A673 (cell line): Measurements from ENCODE around the gene CCDC82. TPM values are rescaled to one million over a fixed set of nuclear protein-coding genes. Genes with fewer than 3 reads are reported as not detected.

Source experiments
- BruUV-seq: library from RNA; stranded (reverse); fragments of 400-500 nt; replicated peaks from 2 replicates; lab custom pipeline; 2021; lab: Mats Ljungman, UMichigan
- CTCF ChIA-PET: fragments of 300-600 bp; sonication (Branson Sonifier 250); formaldehyde crosslinking; loops from one replicate; lab custom pipeline; 2022; ENCODE audit warnings: antibody characterized with exemption; lab: Charles Lee
- POLR2A ChIA-PET: fragments of 300-600 bp; sonication (Branson Sonifier 250); formaldehyde crosslinking; loops from one replicate; lab custom pipeline; 2022; ENCODE audit warnings: antibody characterized with exemption; ENCODE audit not compliant: low non-redundant PET; lab: Charles Lee
- DNase-seq: peaks from one replicate; pipeline ENCODE4 v3.0.0-alpha.2; 2015; ENCODE audit warnings: low spot score
- H3K27ac ChIP-seq: fragments of 200-600 bp; sonication (generic); 2 replicates; pipeline ENCODE4 v1.5.1; 2016; ENCODE audit warnings: mixed run types, low read depth, mild to moderate bottlenecking, mixed read lengths, antibody characterized with exemption, low read length; ENCODE audit not compliant: poor library complexity, severe bottlenecking
- H3K27me3 ChIP-seq: fragments of 200-600 bp; sonication (generic); replicated peaks from 2 replicates; pipeline ENCODE4 v1.6.1; 2017; ENCODE audit warnings: mixed run types, low read depth, mild to moderate bottlenecking, mixed read lengths, antibody characterized with exemption, low read length; ENCODE audit not compliant: insufficient read depth, poor library complexity
- H3K36me3 ChIP-seq: fragments of 200-600 bp; sonication (generic); 2 replicates; pipeline ENCODE4 v1.6.1; 2016; ENCODE audit warnings: mixed run types, mild to moderate bottlenecking, mixed read lengths, antibody characterized with exemption, low read length; ENCODE audit not compliant: insufficient read depth, poor library complexity, severe bottlenecking
- H3K4me1 ChIP-seq: fragments of 200-600 bp; sonication (generic); 2 replicates; pipeline ENCODE4 v1.6.1; 2017; ENCODE audit warnings: mixed run types, mild to moderate bottlenecking, mixed read lengths, antibody characterized with exemption, low read length; ENCODE audit not compliant: insufficient read depth, poor library complexity, severe bottlenecking
- H3K4me3 ChIP-seq: fragments of 200-600 bp; sonication (generic); 2 replicates; pipeline ENCODE4 v1.5.1; 2016; ENCODE audit warnings: low read depth, mixed run types, mild to moderate bottlenecking, mixed read lengths, low read length; ENCODE audit not compliant: poor library complexity, severe bottlenecking
- H3K9me3 ChIP-seq: fragments of 200-600 bp; sonication (generic); 2 replicates; pipeline ENCODE4 v1.6.1; 2016; ENCODE audit warnings: mixed run types, low read depth, mild to moderate bottlenecking, mixed read lengths, antibody characterized with exemption, low read length; ENCODE audit not compliant: poor library complexity, severe bottlenecking
- EZH2 ChIP-seq: fragments of 200-600 bp; sonication (generic); IDR thresholded peaks from 2 replicates; pipeline ENCODE4 v1.6.1; 2017; ENCODE audit warnings: borderline replicate concordance, low read depth, mild to moderate bottlenecking, mixed read lengths, antibody characterized with exemption, low read length; ENCODE audit not compliant: poor library complexity, severe bottlenecking
- intact Hi-C: fragments of 100-400 bp; cut with micrococcal nuclease; formaldehyde crosslinking; loops from one replicate; pipeline ENCODE4 v1.10.0; 2022; ENCODE audit not compliant: unreplicated experiment
- total RNA-seq: library from RNA; stranded (reverse); gene quantifications from 2 replicates; pipeline ENCODE4 v1.2.3, GENCODE V29; 2021
- TF ChIP-seq, protein P1 (sequence below): fragments of 300-800, 200-600 bp; sonication (generic); conservative IDR thresholded peaks from 2 replicates; pipeline ENCODE4 v1.5.1; 2017; ENCODE audit warnings: low read depth, mild to moderate bottlenecking, antibody characterized with exemption, low read length, moderate library complexity, mixed read lengths

Gene CCDC82
- total RNA-seq, 1 experiment from 2014 or later, result 33.1 TPM

DNA sequence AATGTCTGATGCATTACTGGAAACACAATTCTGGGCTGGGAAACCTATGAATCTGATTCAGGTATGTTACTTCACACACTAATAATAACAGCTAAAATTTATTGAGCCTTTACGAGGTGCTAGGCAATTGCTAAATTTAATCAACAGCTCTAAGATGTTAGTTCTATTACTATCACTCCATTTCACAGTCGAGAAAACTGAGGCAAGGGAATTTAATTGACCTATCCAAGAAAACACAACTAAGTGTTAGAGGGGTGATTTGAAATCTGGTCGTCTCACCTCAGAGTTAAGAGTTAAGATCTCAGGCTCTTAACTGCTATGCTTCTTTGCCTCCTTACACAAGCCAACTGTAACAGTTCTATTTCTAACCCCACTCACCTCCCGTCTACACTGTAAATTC lies 55.5 kb downstream of the CCDC82 start:
- Histone ChIP-seq H3K27me3 (no peaks in the 10 kb centered on the region), H3K36me3 (no peaks in the 10 kb centered on the region), H3K9me3 (no peaks in the 10 kb centered on the region), H3K4me3 (no peak overlapping the region), H3K4me1 (peaks cover 78% of the 10 kb centered on the region), H3K27ac (no peak overlapping the region)
- ChIA-PET POLR2A (no interaction called here), CTCF (no interaction called here)
- no peak for TF ChIP-seq EZH2
- TF ChIP-seq, protein P1, sequence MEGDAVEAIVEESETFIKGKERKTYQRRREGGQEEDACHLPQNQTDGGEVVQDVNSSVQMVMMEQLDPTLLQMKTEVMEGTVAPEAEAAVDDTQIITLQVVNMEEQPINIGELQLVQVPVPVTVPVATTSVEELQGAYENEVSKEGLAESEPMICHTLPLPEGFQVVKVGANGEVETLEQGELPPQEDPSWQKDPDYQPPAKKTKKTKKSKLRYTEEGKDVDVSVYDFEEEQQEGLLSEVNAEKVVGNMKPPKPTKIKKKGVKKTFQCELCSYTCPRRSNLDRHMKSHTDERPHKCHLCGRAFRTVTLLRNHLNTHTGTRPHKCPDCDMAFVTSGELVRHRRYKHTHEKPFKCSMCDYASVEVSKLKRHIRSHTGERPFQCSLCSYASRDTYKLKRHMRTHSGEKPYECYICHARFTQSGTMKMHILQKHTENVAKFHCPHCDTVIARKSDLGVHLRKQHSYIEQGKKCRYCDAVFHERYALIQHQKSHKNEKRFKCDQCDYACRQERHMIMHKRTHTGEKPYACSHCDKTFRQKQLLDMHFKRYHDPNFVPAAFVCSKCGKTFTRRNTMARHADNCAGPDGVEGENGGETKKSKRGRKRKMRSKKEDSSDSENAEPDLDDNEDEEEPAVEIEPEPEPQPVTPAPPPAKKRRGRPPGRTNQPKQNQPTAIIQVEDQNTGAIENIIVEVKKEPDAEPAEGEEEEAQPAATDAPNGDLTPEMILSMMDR, result no peak
- DNase-seq, result no peak
- no TSS peak for BruUV-seq
- intact Hi-C loops, result no loop called here

DNA sequence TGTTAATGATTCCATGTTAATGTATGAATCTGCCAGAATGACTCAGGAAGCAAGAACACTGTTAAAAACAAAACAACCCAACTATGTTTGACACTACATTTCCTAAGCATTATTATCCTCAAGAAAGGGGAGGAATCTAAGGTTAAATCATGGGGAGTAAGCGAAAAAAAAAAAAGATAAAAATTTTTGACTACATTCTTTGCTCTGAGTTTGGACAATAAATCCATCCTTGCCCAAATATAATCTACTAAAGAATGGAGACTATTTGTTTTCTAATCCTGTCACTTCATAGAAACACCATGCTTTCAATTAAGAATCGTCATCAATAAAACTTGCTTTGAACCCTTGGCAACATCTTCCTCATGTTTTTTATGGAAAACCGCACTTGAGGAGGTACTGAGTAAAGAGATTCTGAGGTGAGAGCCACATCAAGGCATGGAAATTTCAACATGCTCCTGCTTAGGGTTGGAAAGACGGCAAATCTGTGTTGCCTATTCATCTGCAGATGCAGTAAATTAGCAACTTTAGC lies 56.5 kb downstream of the CCDC82 start:
- CTCF ChIA-PET, result interaction anchor here (1.3 kb wide), 1 partner anchor 10 kb away, joined by 3 read pairs; the partner anchor contains the start of gene MAML2
- Histone ChIP-seq H3K27ac (peak overlapping the region; percentile 56), H3K27me3 (no peaks in the 10 kb centered on the region), H3K9me3 (no peaks in the 10 kb centered on the region), H3K4me3 (no peak overlapping the region), H3K4me1 (peaks cover 78% of the 10 kb centered on the region), H3K36me3 (no peaks in the 10 kb centered on the region)
- BruUV-seq, result no TSS peak
- POLR2A ChIA-PET, result no interaction called here
- DNase-seq, result no peak
- no peak for TF ChIP-seq EZH2
- TF ChIP-seq, protein P1, result no peak
- intact Hi-C loops, result no loop called here

DNA sequence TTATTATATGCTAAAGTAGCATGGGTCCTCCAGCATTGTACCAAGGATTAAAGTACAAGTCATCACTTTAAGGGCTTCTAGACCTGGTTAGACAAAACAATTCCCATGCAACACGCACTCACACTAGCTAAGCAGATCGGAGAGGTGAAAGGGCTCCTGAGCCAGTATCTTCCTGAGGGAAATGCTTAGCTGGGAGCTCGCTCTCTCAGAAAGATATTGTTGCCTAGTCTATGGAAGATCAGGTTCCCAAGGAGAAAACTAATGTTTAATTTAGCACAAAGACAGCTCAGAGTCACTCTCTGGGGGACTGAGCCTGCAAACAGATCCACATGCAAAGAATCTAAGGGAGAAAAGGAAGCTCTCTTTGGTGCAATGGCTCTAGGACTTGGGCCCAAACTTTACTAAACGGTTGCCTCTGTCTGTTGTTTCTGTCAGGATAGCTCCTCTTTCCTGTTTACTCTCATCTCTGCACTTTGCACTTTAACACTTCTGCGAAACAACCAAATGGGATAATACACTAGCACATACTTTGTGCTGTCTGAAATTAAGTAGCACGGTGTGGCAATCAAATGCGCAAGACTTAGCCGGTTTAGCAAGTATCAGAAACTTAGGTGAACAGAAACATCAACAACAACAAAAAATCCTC lies 57.5 kb downstream of the CCDC82 start:
- POLR2A ChIA-PET, result no interaction called here
- BruUV-seq, result no TSS peak
- DNase-seq, result peak; percentile 37
- CTCF ChIA-PET, result interaction anchor here (1.3 kb wide), 1 partner anchor 11 kb away, joined by 3 read pairs; the partner anchor contains the start of gene MAML2
- H3K4me1 ChIP-seq, result peaks cover 73% of the 10 kb centered on the region
- H3K27ac ChIP-seq, result peak overlapping the region; percentile 56
- no peaks in the 10 kb centered on the region for H3K9me3 ChIP-seq
- no peaks in the 10 kb centered on the region for H3K36me3 ChIP-seq
- H3K27me3 ChIP-seq, result no peaks in the 10 kb centered on the region
- no peak overlapping the region for H3K4me3 ChIP-seq
- intact Hi-C loops, result no loop called here
- no peak for TF ChIP-seq EZH2
- TF ChIP-seq, protein P1, result no peak
